ENCODE results near the gene RELT. TPM values are rescaled to one million over a fixed set of nuclear protein-coding genes. Genes with fewer than 3 reads are reported as not detected.

Gene RELT
- total RNA-seq, 1 donor from 2014 or later: 1.6 TPM

DNA sequence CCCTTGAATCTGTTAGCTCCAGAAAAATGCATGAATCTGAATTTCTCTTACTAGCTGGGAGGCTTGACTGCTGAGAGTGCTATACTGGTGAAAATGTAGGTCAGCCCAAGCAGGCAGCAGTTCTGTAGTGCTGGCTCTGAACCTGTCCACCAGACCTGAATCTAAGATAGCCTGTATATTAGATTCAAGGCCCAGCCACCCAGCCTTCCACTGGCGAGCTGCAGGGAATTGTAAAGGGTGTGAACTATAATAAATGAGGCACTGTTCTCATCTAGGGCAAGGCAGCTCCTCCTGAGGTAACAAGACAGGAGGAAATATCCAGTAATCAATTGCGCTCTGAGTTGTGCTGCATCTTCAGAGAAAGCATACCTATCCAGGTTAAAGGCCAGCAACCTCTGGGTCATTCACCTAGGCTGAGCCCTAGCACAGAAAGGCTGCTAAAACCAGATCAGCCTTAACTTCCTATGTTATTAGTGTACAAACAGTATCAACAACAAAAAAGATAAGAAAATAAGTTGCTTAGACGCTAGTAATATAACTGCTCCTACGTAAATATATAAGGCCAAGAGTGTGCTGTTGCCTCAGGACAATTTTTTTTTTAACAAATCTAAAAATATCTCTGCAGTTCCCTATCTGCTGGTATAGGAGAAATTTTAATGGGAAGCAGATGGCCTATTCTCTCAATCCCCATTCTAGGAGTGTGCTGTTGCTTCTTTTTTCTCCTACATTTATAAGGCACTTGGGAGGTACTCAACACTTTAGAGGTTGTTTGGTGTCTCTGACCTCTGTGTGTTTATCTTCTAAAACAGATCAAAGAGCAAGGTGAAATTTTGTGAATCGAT lies 63.0 kb downstream of the RELT start:
- no peak for DNase-seq

DNA sequence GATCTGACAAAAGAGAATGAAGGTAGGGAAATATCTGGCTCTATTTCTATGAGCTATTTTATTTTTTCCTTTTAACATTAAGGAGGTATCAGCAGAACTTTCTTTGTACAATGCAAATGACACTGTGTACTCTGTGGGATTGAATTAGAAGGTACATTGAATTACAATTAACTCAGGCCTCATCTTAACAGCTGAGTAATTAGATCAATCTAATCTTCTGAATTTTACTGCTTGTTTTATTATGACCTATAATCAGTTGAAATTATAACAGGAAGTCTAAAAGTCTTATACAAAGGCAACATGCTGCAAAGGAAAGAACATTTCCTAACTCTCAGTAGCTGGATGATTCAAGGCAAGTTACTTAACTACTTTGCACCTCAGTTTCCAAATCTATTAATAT lies 69.8 kb downstream of the RELT start:
- DNase-seq: no peak

DNA sequence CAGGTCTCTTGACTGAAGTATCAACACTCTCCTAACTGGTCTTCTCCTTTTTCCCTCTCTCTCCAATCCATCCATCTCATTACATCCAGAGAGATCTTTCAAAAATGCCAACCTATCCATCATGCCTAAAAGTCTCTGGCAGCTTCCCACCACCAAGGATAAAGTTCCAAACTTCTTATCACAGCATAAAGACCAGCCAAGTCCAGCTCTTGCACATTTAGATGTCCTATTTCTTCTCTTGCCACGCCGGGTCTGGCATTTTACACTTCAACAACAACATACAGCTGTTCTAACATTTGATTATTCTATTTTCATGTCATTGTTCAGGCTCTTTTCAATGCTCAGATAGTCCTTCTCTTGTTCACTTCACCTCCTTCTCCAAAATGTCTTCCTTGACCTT lies 70.6 kb downstream of the RELT start:
- no peak for DNase-seq

Other genes starting within 250 kb of the RELT start
- 46.6 TPM for gene FCHSD2, start 234.1 kb upstream of the RELT start, total RNA-seq
- gene P2RY2, start 158.1 kb upstream of the RELT start, total RNA-seq: not detected
- not detected for gene P2RY6, start 104.1 kb upstream of the RELT start, total RNA-seq
- gene ARHGEF17, start 68.1 kb upstream of the RELT start, total RNA-seq: 19.2 TPM
- gene FAM168A, start 221.7 kb downstream of the RELT start, total RNA-seq: 70.3 TPM